Measurements from ENCODE around the gene FLT4.

- TF ChIP-seq CTCF (IDR thresholded peaks at IDR 0.05): no peak
- no peak for TF ChIP-seq POLR2A (IDR thresholded peaks at IDR 0.05)
Measured at GRCh38 chr5:180595381-180596114, 53.9 kb downstream of the FLT4 start.
